HG02973 (cell line): Measurements from ENCODE around the gene AHNAK.
"Not testable (repeated sequence)": the region's sequence is repeated elsewhere in the genome, so short reads cannot be mapped to it uniquely, and the experiment has no call there.

Source experiments
- ATAC-seq: cut with Tn5 transposase; IDR thresholded peaks from one replicate; pipeline ENCODE4 v1.9.1; 2021; ENCODE audit warnings: moderate library complexity; ENCODE audit not compliant: unreplicated experiment

The AHNAK gene

DNA sequence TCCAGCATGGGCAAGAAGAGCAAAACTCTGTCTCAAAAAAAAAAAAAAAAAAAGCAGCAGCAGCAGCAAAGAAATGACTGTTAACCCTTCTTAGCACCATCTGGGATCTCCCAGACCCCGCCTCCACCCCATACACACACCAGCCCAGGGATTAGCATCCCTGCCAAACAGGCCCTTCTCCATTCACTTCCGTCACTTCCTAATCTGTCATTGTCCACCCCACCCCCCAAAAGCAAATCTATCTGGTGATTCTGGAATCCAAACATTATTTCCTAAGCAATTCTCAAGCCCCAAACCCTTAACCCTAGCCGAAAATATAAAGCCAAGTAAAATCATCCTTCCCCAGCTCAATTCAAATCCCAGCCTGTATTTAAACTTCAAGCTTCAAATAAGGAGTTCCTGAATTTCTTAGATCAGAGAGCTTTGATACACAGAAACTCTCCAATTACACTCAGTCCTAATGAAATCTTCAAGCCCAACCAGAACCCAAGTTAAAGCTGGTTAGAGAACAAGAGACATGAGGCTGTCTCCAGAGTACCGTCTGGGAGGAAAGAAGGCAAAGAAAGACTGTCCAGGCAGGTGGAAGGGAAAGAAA, 6.0 kb upstream of the AHNAK start:
- ATAC-seq: no peak

- not testable (repeated sequence) for ATAC-seq
These were observed 3.9 kb upstream of the AHNAK start for GRCh38 chr11:62550478-62550877.

GRCh38 chr11:62548545-62549335, 2.1 kb upstream of the AHNAK start:
- no peak for ATAC-seq

GRCh38 chr11:62547691-62548281, 1.2 kb upstream of the AHNAK start:
- ATAC-seq: no peak

- ATAC-seq: no peak
These were observed 471 bp upstream of the AHNAK start for GRCh38 chr11:62546929-62547625.

- ATAC-seq: no peak
These were observed 966 bp downstream of the AHNAK start for GRCh38 chr11:62545437-62546243.

- ATAC-seq: no peak
These were observed 1.8 kb downstream of the AHNAK start for GRCh38 chr11:62544581-62545436.

DNA sequence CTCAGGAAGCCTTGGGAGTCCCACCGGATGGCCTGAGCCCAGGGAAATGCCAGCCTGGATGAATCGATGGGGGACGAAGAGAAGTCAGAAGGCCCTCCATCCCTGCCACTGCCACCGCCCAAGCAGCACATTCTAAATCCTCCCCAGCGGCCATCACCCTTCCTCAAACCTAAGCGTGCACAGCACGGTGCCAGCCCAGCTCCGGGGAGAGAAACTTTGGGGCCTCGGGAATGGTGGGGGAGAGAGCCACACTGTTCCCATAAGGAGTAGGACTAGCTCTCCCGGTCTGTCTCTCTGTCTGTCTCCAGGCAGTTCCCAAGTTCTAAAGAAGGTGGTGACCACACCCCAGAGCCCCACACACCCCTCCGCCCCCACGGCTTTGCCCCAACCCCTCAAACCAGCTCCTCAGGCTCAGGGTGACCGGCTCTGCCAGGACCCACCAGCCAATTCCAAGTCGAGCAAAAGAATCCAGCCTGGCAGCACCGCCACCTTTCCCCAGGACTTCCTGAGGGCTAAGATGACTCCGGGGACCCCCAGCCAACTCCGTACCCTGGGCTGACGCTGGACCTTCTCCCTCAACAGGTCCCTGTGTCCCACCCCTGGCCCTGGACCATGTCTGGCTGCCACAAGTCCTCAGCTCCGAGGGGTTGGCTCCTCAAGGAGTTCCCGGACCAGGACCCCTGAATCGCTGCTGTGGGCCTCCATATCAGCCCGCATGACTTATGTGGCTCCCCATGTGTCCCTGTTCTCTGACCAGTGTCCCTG, 2.7 kb downstream of the AHNAK start:
- ATAC-seq: no peak

DNA sequence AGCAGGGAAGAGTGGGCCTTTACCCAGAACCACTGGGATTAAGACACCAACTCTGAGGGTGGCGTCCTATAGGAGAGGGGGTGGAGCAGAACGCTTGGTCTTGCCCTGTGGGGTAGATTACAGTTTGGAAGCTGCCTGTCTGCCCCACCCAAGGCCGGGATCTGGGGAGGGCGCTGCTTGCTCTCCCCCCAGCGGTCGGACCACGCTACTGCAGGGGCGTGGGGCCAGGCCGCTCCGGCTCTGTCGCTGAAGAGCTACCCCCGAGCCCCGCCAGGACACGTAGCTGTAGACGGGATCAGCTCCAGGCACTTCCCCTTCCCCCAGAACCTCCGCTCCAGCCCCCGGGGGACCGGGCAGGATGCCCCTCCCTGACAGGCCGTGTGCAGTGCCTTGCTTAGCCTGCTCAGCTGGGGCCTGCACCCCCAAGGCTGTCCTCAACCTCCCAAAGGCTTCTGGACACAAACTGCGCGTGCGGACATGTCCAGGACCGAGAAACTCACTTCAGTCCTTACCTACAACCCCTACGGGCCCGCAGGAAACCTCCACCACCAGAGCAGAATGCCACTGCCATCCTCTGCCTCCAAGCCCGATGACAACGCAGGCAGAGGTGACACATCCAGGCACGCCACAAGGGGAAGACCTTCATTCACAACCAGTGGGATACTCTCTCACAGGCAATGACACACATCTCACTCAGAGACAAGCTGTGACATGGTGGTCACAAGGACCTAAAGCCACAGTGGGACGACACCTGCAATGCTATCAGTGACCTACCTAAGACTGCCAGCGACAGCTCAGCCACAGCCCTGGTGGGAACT, 3.6 kb downstream of the AHNAK start:
- ATAC-seq: no peak

DNA sequence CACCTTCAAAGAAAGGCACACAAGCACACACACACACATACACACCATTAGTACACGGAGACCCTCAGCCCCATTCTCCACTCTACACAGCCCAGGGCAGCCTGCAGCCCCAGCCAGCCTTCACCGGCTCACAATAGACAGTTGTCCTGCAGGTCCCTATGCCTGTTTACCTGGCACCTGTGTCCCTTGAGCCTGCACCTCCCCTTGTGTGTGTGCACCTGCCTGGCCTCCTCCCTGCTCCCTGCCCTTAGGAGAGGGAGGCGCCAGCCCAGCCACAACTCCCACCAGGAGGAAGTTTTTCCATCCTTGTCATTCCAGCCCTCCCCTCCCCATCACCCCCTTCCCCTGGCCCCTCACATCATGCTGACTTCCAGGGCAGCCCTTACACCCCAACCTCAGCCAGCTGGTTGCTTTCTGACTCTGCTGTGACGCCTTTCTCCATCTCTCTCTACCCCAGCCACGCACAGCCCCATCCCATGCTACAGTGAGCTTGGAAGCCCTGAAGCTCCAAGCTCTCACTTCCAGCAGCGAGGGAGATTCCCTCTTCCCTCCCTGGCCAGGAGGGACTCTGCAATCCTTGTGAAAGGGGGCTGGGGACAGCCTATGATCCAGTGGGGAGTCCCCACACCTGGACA, 4.4 kb downstream of the AHNAK start:
- no peak for ATAC-seq

GRCh38 chr11:62540804-62541701, 5.6 kb downstream of the AHNAK start:
- ATAC-seq: peak; percentile 32

DNA sequence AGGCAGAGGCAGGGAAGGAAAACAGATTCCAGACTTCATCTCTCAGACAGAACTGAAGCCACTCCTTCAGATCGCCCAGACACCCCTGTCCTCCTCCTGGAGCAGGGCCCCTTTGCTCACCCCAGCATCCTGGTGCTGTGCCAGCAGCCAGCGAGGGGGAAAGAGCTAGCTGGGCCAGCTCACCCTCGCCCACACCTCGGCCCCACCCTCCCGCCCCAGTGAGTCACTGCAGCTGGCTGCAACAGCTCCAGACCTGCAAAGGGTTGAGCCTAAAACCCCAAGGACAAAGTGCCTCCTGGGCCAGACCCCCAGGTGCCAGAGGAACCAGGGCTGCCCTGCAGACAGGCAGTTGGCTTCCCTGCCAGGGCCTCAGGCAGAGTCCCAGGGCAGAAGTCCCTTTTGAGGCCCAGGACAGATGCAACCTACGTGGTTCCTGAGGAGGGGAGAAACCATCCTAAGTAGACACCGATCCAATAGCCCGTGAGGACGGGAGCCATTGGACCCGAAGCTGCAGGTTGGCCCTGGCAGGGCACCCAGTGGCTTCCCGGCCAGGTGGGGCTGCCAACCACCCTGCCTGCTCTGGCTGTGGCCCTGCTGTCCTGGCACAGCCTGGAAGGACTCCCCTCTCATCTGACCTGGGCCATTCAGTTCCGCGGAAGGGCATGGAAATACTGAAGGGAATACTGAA, 7.2 kb downstream of the AHNAK start:
- no peak for ATAC-seq

GRCh38 chr11:62538470-62539237, 8.0 kb downstream of the AHNAK start:
- ATAC-seq: no peak

DNA sequence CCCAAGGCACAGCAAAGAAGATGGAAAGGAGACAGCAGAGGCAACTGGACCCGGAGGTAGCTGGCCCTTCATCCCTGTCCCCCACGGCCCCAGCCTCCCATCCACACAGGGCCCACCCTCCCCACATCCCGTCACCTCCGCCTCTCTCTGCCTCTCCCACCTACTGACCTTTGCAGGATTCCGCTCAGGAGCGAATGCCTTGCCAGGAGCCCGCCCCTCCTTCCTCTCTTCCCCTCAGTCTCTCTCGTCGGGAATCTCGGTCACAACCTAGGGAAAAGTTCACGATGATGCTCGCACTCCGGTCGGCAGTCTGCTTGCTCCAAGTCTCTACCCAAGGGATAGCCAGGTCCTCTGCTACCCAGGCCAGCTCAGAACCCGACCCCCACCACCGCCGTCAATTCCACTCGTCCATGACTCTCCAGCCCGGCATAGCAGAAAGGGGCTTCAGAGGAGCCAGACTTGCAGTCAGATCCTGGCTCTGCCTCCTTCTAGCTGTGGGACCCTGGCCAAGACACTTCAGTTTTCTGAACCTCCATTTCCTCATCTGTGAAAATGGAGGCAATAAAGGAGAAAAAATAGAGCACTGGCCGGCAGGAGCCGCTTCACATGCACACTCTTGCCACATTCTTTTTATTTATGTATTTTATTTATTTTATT, 10.2 kb downstream of the AHNAK start:
- ATAC-seq: no peak

DNA sequence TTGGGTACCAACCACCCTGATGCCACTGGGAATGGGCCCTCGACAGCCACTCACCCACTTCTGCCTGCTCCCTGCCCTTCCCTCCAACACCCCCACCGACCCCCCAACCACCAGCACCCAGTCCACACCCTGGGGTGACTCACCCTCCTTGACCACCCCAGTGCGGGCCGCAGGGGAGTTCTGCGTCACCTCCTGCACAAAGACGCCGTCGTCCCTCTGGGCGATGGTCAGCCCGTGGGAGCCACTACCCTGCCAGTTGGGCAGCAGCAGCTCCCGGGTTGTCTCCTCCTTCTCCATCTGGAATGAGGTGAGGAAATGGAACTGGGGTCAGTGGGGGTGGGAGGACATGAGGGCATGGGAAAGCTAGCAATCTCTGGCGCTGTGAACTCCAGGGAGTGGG, 10.8 kb downstream of the AHNAK start:
- no peak for ATAC-seq
